ENCODE results near the gene DOCK2. TPM values are rescaled to one million over a fixed set of nuclear protein-coding genes. Genes with fewer than 3 reads are reported as not detected.
A peak's percentile ranks its signal among the peaks of the same experiment; 100 is the strongest.

The DOCK2 gene
- total and polyA plus RNA-seq, 9 of the 15 experiments (the other 6 are each of a cell fraction or from before 2014, with no cell fraction given) = 4.5 to 42.6 (median 20.5) TPM

GRCh38 chr5:169746147-169746694 lies 109.1 kb downstream of the DOCK2 start (continued):
- TF ChIP-seq GMEB1 (CRISPR knock-in tag; IDR thresholded peaks at IDR 0.05) = no peak
- TF ChIP-seq MAFF (IDR thresholded peaks at IDR 0.05; ENCODE audit: low read length) = no peak
- TF ChIP-seq NCOA2 (IDR thresholded peaks at IDR 0.05; ENCODE audit: partially characterized antibody in 2 of 2) = no peak
- no peak for TF ChIP-seq XRCC5 (IDR thresholded peaks at IDR 0.05; ENCODE audit: low read depth, low read length)
- no peak for TF ChIP-seq SIN3B (IDR thresholded peaks at IDR 0.05; ENCODE audit: low read depth)
- peak in 1 of 2 experiments; percentile 37; a peak in 2 of 4 replicates for TF ChIP-seq FOXK2 (conservative IDR thresholded peaks at IDR 0.05 in 1 of 2, IDR thresholded peaks at IDR 0.05 in 1 of 2; ENCODE audit: low read depth in 2 of 2)
- no peak; the same call in 1 of the 2 replicates for TF ChIP-seq SMAD3 (CRISPR knock-in tag; conservative IDR thresholded peaks at IDR 0.05)
- no peak for TF ChIP-seq ZKSCAN8 (CRISPR knock-in tag; IDR thresholded peaks at IDR 0.05)
- TF ChIP-seq RFX5 (IDR thresholded peaks at IDR 0.05; ENCODE audit: low read depth, low read length) = no peak
- no peak for TF ChIP-seq ZNF75A (CRISPR knock-in tag; IDR thresholded peaks at IDR 0.05)
- no peak for TF ChIP-seq TSC22D4 (tag; IDR thresholded peaks at IDR 0.05)
- no peak for TF ChIP-seq BRF1 (IDR thresholded peaks at IDR 0.05; ENCODE audit: borderline replicate concordance, extremely low read depth, insufficient read length)
- TF ChIP-seq PHB (CRISPR knock-in tag; IDR thresholded peaks at IDR 0.05) = no peak
- TF ChIP-seq PTRF (tag; IDR thresholded peaks at IDR 0.05) = no peak
- no peak for TF ChIP-seq ZHX1 (conservative IDR thresholded peaks at IDR 0.05; ENCODE audit: low read length)
- no peak for TF ChIP-seq TCF15 (CRISPR knock-in tag; IDR thresholded peaks at IDR 0.05)
- no peak for TF ChIP-seq CCAR2 (IDR thresholded peaks at IDR 0.05; ENCODE audit: low read depth, low read length)
- TF ChIP-seq PKNOX1 (IDR thresholded peaks at IDR 0.05) = peak; percentile 98
- no peak for TF ChIP-seq ZNF436 (CRISPR knock-in tag; IDR thresholded peaks at IDR 0.05)
- TF ChIP-seq ZNF277 (CRISPR knock-in tag; IDR thresholded peaks at IDR 0.05; ENCODE audit: borderline replicate concordance) = no peak
- TF ChIP-seq SRSF9 (IDR thresholded peaks at IDR 0.05; ENCODE audit: borderline replicate concordance, low read depth, low read length) = no peak
- TF ChIP-seq TOE1 (IDR thresholded peaks at IDR 0.05; ENCODE audit: borderline replicate concordance) = no peak; the same call in 1 of the 2 replicates
- TF ChIP-seq TOE1 (CRISPR knock-in tag; IDR thresholded peaks at IDR 0.05; ENCODE audit: borderline replicate concordance, low read depth) = no peak

Data from K562 (cell line).